ENCODE results near the gene SECTM1.

Gene SECTM1

GRCh38 chr17:82346342-82347300, 13.1 kb upstream of the SECTM1 start:
- DNase-seq = no peak

GRCh38 chr17:82345151-82345976, 11.8 kb upstream of the SECTM1 start:
- DNase-seq = no peak

- DNase-seq = no peak
Measured at GRCh38 chr17:82344175-82344907, 10.8 kb upstream of the SECTM1 start.

- DNase-seq = no peak
Measured at GRCh38 chr17:82343560-82343959, 10.0 kb upstream of the SECTM1 start.

GRCh38 chr17:82342361-82343079, 9.0 kb upstream of the SECTM1 start:
- DNase-seq = no peak

GRCh38 chr17:82339634-82340580, 6.3 kb upstream of the SECTM1 start:
- DNase-seq = no peak

- DNase-seq = no peak
Measured at GRCh38 chr17:82338858-82339633, 5.5 kb upstream of the SECTM1 start.

GRCh38 chr17:82334622-82335394, 1.2 kb upstream of the SECTM1 start:
- DNase-seq = no peak

- DNase-seq = no peak
Measured at GRCh38 chr17:82334204-82334621, 647 bp upstream of the SECTM1 start.

- no peak for DNase-seq
Measured at GRCh38 chr17:82332669-82333278, 792 bp downstream of the SECTM1 start.

- no peak for DNase-seq
Measured at GRCh38 chr17:82331345-82331939, 2.1 kb downstream of the SECTM1 start.

GRCh38 chr17:82330322-82331239, 3.0 kb downstream of the SECTM1 start:
- DNase-seq = peak; percentile 87

- DNase-seq = no peak
Measured at GRCh38 chr17:82329683-82330321, 3.8 kb downstream of the SECTM1 start.

- no peak for DNase-seq
Measured at GRCh38 chr17:82328994-82329507, 4.5 kb downstream of the SECTM1 start.

GRCh38 chr17:82328141-82328993, 5.2 kb downstream of the SECTM1 start:
- no peak for DNase-seq

GRCh38 chr17:82327757-82328140, 5.8 kb downstream of the SECTM1 start:
- no peak for DNase-seq

Data from NCI-H1694 (cell line).